Measurements from ENCODE around the gene GBE1.

GRCh38 chr3:81554388-81554787 lies 207.1 kb downstream of the GBE1 start:
- TF ChIP-seq ZNF274 (IDR thresholded peaks at IDR 0.05; ENCODE audit: low read depth, low read length), result no peak
- TF ChIP-seq SUZ12 (IDR thresholded peaks at IDR 0.05; ENCODE audit: extremely low read depth, insufficient read depth, insufficient read length), result no peak
